GM12892 (cell line): ENCODE data around the gene STARD13.

Experiments
- POLR2A ChIP-seq: IDR thresholded peaks from 2 replicates; pipeline ENCODE4 v1.6.1; 2011; ENCODE audit warnings: low read depth, low read length, control low read depth
- POLR2AphosphoS5 ChIP-seq: IDR thresholded peaks from 2 replicates; pipeline ENCODE4 v1.6.1; 2011; ENCODE audit warnings: low read depth, low read length, control low read depth
- TAF1 ChIP-seq: IDR thresholded peaks from 2 replicates; pipeline ENCODE4 v1.6.1; 2011; ENCODE audit warnings: low read depth, mild to moderate bottlenecking, control low read depth, low read length, borderline replicate concordance

DNA sequence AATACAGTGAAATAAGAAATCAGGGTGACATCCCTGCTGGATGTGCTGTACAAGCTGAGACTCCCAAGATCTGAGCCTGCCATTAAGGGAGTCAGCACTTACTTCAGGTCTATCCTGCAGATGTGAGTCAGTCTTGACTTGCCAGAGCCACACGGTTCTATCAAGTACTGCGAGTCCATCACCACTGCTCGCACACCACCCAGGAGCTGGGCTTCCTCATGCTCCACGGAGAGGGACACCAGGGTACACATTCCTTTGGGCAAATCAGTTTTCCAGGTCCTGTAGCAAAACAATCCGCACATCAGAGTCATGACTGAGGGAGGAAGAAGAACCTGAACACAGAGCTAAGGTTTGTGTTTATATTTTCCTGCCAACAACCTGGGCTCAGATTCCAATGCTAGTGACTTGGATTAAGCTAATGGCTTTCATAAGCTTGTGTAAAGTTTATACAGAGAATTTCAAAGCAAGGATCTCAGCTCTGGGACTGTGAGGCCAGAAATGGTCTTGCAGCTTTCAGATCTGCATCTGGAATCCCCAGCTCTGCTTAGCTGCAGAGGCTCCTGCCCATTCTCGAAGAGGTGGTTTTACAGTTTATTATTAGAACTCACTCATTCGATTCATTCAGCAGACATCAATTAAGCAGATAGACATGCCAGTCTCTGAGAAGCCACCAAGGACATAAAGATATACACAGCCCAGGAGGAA, 178.7 kb downstream of the STARD13 start:
- TF ChIP-seq POLR2A (no peak), POLR2AphosphoS5 (no peak), TAF1 (no peak)
